NCI-H345 (cell line): ENCODE results near the gene PRICKLE4.
"Not testable (repeated sequence)": the region's sequence is repeated elsewhere in the genome, so short reads cannot be mapped to it uniquely, and the experiment has no call there.

Experiments
- DNase-seq: peaks from one replicate; lab custom pipeline; 2025; lab: John Stamatoyannopoulos, UW

The PRICKLE4 gene

DNA sequence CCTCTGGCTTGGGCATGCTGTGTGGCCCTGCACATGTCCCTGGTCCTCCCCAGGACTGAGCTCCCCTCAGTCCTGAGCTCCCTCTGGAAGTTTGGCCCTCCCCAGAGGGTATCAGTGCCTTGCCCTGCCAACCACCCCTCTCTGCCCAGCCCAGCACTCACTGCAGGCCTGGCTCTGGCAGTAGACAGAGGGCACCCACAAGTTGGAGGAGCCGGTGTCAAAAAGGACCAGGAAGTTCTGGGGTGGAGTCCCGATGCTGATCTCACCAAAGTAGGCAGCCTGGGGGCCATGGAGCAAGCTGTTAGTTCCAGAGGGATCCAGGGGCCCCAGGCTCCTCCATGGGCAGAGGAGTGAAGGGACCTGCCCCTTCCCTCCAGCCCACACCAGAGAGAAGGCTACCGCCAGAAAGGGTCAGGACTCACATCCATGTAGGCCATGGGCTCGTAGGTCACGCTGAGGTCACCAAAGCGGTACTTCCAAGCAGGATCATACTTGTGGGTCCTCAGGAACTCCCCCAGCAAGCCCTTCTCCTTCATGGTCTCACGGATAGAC lies 36.3 kb upstream of the PRICKLE4 start:
- DNase-seq: no peak

DNA sequence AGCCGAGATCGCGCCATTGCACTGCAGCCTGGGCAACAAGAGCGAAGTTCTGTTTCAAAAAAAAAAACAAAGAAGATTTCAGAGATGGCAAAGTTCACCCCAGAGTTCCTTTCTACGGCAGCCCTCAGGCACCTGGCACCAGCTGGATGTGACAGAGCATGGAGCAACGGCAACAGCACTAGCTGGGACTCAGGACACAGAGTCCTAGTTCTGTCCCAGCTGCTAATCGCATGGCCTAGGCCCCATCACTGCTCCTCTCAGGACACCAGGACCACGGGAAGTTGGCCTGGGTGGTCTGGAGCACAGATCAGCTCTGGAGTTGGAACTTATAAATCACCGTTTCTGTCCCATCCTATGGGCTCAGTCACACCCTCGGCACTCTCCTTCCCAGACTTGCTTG lies 34.5 kb upstream of the PRICKLE4 start:
- DNase-seq: no peak

DNA sequence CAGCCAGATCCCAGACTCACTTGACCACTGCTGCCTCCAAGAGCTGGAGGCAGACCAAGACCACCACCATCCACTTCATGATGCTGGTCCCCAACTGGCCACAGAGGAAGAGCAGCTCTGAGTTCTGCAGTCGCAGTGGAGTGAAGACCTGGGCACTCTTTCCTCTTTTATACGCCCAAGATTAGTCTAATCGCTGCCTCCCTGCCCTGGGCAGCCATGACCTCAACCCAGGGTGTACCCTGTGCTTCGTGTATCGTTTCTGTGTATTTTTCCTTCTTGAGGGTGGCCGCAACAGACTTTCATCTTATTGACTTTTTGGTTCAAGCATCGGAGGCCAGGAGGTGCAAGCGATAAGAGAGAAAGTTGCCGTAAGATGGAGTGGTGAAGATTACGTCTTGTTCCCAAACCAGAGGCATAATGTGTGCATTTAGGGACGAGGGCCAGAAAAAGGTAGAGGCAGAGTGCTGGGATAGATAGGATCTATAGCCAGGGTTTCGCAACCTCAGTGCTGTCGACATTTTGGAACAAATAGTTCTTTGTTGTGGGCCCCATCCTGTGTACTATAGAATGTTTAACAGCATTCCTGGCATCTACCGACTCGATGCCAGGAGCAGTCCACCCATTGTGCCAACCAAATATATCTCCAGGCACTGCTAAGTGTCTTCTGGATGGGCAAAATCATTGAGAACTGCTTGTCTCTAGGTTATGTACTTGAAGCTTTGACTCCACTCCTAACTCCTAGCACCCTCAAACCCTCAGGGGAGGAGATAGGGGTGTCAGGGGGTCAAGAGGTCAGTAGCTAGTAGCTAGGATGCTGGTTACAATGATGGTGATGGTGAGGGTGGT lies 33.1 kb upstream of the PRICKLE4 start, which contains the start of gene PGC:
TSS of gene PGC (minus strand) at position 142 of the 846 bp plus-strand sequence. CDS start at position 79, 63 bp downstream.
- DNase-seq: no peak

DNA sequence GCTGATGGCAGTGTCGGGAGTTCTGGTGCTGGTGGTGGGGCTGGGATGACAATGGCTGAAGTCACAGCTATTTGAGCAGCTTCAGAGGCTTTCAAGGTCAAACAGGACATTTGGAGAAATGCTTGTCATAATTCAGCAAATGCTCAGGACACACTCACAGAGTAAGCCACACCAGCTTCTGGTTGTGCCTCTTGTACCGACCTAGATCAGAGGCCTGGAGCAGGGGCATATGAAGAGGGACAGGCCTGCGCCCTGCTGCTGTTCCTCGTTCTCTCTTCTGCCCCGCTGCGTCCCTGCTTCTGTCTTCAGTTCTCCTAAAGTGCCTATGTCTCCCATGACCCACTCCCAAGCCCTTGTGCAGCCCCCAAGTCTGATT lies 32.5 kb upstream of the PRICKLE4 start:
- DNase-seq: no peak

DNA sequence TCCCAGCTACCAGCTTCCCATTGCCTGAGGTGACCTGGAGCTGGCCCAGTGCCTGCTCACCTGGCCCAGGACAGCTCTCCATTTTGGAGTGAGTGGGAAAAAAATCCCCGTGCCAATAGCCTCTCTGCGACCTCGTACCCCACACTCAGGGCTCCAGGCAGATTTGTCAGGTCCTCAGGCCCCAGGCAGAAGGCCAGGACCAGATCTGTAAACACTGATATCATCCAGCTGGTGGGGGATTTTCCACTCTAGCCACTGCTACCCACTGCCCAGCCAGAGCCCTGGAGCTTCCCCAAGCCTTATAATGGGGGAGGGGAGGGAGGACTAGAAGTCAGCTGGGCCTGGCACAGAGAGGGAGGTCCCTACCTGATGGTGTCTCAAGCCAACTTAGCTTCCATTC lies 32.0 kb upstream of the PRICKLE4 start:
- DNase-seq: no peak

DNA sequence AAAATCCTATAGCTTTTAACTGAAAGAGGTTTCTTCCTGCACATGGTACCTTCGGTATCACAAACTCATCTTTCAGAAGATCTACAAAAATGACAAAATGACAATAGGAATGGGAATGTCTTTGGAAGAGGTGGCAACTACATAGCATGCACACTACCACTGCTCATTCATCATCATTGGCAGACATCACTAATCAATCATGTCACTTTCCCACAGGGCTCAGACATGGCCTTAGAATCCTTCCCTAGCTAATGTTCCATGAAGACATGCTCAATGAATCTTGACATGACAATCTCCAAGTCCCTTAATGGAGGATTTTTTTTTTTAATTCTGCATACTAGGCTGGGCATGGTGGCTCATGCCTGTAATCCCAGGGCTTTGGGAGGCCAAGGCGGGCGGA lies 30.2 kb upstream of the PRICKLE4 start:
- no peak for DNase-seq

DNA sequence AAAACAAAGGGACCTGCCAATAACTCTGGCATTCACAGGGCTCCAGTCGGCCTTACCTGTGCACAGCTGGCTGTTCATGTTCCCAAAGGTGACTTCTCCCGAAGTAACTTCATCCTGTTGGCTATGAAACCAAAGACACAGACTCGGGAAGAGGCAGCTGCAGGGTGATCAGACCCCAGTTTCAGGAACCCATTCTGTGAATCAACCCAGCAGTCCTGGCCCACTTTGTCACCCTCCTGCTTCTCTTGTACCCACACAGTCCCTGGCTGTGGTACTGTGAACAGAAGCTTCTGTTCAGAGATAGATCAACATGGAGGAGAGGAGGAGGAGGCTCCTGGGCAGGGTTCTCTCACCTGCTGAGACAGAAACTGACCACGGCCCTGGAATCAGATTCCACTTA lies 24.7 kb upstream of the PRICKLE4 start:
- no peak for DNase-seq

DNA sequence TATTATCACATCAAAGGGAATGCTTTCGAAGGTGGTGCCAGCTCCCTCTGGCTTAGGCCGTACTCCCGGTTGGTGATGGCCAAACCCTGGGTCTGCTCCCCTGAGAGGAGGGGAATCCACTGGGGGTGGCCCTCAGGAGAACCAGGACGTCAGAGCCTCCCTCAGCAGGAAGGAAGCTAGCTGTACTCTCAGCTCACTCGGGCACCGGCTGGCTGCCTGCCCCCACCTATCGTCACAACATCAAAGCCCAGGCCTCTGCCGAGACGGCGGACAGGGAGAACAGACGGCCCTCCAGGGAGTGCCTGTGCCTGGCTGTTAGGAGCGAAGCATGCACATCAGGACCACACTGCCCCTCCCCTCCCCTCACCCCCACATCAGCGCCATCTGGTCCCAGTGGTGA lies 24.2 kb upstream of the PRICKLE4 start:
- no peak for DNase-seq

DNA sequence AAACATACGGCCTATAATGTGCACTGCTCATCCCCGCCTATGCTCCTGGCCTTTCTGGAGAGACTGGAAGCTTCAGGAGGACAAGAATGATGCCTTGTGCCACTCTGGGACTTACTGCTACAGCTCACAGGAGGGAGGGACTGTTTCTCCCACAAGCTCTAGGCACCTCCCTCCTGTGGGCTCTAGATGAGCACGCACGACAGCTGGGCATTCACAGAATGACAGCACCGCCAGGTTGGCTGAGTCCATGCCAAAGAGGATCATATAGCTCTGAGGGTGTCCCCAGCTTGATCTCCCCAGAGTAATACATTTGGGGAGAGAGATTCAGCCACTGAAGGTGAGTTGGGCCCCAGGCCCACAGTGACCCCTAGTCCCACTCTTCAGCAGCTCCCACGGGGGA lies 23.3 kb upstream of the PRICKLE4 start:
- no peak for DNase-seq

DNA sequence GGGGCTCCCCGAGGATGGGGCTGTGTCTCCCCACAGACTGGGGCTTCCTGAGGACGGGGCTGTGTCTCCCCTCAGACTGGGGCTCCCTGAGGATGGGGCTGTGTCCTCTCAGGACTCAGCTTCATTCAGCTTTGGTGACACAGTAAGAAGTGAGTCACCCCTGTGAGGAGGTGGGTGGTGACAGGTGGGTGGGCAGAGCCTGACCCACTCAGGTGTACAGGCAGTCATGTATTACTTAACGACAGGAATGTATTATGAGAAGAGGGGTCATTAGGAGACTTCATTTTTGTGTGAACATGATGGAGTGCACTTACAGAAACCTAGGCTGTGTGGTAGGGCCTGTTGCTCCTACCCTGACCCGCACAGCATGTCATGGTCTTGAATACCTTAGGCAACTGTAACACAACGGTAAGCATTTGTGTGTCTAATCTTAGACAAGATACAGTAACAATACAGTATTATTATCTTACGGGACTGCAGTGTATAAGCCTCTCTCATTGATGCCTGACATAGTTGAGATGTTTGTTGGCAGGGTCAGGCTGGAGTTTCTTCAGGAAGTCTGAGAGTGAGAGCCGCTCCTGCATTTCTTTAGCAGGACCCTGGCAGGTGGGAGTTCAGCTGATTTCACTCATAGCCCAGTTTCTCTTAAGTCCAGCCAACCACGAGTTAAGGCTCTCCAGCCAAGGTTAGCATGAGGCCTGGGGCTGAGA lies 22.5 kb upstream of the PRICKLE4 start:
- DNase-seq: no peak

DNA sequence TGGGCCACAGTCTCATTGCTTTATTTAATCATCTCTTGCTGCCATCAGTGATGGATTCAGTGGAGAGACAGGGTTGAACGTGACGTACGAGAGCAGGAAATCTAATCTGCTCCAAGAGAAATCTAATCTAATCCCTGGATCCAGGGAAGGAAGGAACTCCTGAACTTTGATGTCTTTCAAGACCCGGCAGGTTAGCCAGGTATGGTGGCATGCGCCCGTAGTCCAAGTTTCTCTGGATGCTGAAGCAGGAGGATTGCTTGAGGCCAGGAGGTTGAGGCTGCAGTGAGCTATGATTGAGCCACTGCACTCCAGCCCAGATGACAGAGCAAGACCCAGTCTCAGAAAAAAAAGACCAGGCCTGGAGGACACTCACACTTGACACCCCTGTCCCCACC lies 21.9 kb upstream of the PRICKLE4 start:
- no peak for DNase-seq

DNA sequence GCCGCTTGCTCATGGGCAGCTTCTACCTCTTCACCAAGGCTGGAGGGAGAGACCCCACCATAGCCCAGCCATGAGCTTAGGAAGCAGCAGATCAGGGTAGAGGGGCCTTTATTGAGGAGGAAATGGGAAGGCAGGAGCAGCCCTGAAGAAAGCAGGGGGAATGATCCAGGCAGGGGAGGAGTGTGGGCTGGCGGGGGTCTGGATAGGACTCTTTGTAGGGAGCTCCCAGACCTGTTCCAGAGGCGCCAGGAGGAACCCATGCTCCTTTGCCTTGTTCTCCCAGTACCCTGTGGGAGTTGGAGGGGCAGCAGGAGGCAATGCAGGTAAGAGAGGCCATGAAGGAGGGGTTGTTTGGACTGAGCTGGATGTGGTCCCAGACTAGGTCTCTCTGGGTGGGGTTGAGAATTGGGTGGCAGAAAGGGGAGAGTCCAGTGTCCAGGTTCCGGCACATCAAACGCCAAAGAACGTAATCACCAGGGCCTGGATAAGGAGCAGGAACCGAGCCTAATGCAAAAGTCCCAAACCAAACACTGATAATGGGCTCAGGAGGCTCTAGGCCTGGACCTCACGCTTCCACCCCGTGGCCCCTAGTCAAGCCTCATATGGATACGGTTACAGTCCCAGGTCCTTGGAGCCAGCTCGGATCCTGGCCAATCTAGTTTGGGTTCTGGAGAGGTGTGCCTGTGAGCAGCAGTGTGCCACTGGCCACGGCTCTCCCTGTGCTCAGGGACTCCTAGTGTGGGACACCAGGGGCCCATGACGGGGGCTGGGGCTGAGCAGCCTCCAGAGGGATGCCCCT lies 21.3 kb upstream of the PRICKLE4 start:
- no peak for DNase-seq

DNA sequence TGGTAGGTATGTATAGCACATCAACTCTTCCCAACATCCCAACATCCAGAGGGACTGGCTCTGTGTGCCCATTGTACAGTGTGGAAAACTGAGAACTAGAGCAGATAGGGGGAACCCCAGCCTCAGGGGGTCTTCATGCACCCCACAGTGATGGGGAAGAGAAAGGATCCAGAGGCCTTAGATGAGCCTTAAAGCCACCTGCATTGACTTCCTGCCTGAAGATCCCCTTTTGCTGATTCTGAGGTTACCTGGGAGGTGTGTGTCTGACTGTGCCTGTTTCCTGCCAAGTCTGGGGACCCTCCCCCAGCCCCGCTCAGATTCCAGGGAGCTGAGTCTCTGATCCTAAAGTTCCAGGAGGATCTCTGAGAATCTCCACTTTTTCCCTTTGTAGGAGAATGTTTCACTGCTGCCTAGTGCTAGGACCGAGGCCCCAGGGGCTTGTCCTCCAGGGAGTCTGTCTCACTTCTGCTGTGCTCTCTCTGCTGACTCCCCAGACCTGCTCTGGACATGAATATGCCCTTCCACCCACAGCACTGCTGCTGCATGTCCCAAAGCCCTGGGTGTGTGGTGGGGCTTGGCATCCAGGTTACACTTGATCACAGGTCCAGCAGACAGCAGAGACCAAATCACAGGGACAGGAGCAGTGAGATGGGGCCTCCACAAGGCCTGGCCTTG lies 20.5 kb upstream of the PRICKLE4 start:
- no peak for DNase-seq

DNA sequence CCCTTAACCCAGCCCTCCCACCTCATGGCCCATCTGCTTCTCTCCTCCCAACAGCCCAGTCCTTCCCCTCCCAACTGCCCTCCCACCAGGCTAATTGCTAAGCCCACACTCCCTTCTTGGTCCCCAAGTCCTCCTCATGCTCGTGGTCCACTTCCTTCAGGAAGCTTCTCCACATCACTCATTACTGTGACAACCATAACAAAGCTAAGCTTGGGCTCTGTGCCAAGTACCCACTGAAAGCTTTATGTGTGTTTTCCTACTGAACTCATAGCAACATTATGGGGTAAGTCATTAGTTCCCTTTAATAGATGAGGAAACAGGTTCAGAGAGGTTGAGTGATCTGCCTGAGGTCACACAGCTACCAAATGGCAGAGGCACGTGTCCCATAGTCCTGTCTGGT lies 17.1 kb upstream of the PRICKLE4 start:
- DNase-seq: no peak

DNA sequence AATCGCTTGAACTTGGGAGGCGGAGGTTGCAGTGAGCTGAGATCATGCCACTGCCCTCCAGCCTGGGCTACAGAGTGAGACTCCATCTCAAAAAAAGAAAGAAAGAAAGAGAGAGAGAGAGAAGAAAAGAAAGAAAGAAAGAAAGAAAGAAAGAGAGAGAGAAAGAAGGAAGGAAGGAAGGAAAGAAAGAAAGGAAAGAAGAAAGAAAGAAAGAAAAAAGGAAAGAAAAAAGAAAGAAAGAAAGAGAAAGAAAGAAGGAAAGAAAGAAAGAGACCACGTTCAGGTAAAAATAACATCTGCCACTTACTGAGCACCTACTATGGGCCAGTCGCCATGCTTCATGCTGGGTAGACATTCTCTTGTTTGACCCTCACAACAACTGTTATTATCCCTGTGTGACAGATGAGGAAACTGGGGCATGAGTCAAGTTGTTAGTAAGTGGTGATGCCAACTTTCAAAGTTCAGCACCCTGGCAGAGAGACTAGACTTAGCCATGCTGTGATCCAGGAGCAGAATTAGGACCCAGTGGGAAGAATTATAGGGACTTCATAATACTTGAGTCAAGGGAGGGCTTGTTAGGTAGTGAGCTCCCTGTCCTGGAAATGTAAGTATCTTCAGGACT lies 14.4 kb upstream of the PRICKLE4 start:
- not testable (repeated sequence) for DNase-seq

DNA sequence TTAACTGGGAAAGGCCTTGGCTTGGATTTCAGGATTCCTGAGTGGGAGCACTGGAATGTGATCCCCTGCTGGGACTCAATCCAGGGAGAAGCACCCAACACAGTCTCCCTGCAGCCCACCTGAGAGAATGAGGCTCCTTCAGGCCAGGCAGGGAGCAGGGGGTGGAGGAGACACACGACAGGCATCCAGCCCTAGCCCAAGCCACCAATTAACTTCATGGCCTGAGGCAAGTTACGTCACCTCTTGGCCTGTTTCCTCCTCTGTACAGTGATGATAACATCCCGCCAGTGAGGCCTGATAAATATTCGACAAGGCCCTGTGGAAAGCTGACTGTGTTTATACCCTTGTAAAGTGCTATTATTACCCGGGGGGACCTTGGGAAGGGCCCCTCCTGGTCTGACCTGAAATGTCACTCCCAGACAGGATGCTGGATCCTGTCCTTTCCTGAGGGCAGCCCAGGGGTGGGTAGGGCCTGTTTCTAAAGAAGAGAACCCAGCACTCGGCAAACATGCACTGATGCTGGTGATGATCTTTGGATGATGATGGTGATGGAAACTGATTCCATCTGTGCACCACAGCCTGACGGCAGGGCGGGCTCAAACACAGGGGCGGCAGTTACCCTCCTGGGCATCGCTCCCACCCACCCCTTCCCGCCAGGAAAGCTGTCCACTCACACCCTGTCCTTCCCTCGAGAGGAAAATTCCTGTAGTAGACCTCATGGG lies 13.3 kb upstream of the PRICKLE4 start:
- DNase-seq: no peak

DNA sequence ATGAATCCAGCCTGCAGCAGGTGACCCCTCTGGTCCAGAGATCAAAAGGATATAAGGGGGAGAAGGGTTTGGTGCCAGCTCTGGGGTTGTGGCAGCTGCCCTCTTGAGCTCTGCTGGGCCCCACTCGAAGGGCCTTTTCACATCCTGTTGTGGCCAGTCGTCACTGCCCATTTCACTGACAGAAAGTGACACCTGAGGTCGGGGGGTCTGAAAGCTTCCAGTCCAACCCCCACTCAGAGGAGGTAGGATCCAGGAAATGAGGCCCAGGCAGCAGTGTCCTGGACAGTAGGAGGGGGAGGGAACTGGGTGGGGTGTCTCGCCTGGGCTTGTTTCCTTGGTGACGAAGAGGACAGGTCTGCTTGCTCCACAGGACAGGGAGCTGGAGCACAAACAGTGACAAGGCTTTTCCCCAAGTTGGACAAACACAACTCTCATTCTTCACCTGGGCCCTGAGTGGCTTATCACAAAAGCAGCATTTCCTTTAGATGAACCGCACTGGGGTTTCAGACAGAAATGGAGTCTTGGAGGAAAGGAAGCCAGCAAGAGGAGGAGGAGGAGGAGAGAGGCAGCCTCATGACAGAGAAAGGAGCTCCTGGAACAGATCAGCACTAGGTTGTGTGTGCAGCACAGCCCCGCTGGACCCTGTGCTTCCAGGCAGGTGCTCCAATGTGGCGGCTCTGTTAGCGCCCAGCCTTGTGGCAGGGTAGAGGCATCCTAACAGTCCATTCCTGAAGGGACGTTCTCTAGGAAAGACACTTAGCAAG lies 11.9 kb upstream of the PRICKLE4 start:
- DNase-seq: no peak

DNA sequence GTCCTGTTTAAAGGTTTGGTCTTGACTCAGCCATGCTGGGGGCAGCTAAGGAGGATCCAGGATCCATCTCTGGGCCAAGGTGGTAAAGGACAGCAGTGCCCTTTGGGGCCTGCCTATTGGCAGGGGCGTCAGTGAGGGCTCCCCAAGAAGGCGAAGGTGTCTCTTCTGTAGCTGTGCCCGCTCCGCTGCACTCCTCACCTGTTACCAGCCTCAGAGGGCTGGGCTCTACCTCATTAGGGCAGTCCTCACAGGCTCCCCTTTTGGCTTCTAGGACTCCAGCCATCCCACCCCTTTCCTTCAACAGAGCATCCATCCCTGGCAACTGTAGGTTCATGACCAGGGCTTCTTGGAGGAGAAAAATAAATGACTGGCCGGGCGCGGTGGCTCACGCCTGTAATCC lies 11.2 kb upstream of the PRICKLE4 start:
- DNase-seq: no peak

DNA sequence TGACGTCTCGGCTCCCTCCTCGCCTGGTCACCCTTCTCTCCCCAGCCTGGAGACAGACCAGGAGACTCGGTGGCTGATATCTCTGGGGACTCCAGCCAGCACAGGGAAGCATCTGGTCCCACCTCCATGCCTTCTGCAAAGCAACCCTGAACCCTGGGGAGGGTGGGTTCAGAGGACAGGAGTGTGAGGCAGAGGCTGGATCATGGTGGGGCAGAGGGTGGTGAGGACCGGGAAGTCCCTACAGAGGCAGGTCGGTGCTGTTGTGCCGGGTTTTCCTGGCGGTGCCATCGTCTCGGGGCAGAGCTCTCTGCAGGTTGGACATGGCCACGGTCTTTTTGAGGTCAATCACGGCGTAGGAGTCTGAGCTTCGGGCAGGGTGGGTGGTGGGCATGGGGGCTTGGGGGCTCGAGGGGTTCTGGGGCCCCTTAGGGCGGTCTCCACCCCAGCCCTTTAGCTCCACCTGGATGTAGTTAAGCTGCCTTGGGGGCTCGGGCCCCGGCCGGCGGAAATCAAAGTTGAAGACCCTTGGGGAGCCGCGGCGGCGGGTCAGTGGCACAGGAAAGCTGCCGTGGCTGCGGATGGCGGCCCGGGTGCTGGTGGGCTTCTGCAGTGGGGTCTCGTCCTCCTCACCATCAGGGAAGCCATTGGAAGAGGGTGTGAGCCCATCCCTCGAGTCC lies 10.1 kb upstream of the PRICKLE4 start:
- DNase-seq: no peak
